Forelimb muscle (tissue), 1 donor: Measurements from ENCODE around the gene TUBB3. TPM values are rescaled to one million over a fixed set of nuclear protein-coding genes. Genes with fewer than 3 reads are reported as not detected.
"Not testable (repeated sequence)": the region's sequence is repeated elsewhere in the genome, so short reads cannot be mapped to it uniquely, and the experiment has no call there.

ENCODE experiments used
- DNase-seq: peaks from one replicate; pipeline ENCODE4 v3.0.0-alpha.2; 2013; ENCODE audit warnings: low read depth
- polyA plus RNA-seq: library from polyadenylated mRNA; unstranded; fragments of 120-200 nt; gene quantifications from one replicate; pipeline ENCODE4 v1.2.1, GENCODE V29; 2013; ENCODE audit not compliant: insufficient read length

Gene TUBB3
- polyA plus RNA-seq, 1 donor: 6.1 TPM

- DNase-seq: no peak
These were observed 5.2 kb upstream of the TUBB3 start for GRCh38 chr16:89917773-89918452.

GRCh38 chr16:89918453-89919347 is 4.4 kb upstream of the TUBB3 start, which contains the start of gene MC1R:
TSS of gene MC1R (plus strand) at chr16:89918862. CDS start at chr16:89919259, 397 bp downstream.
- no peak for DNase-seq

- DNase-seq: no peak
These were observed 3.4 kb upstream of the TUBB3 start for GRCh38 chr16:89919535-89920406.

- DNase-seq: no peak
These were observed 2.4 kb upstream of the TUBB3 start for GRCh38 chr16:89920723-89921122.

- no peak for DNase-seq
These were observed 1.9 kb upstream of the TUBB3 start for GRCh38 chr16:89921131-89921701.

- DNase-seq: no peak
These were observed 1.3 kb upstream of the TUBB3 start for GRCh38 chr16:89921702-89922476.

GRCh38 chr16:89922477-89922883 is 662 bp upstream of the TUBB3 start:
- DNase-seq: no peak

- no peak for DNase-seq
These were observed 626 bp downstream of the TUBB3 start for GRCh38 chr16:89923640-89924296.

GRCh38 chr16:89924297-89924924 is 1.3 kb downstream of the TUBB3 start:
- DNase-seq: no peak

GRCh38 chr16:89924925-89925307 is 1.8 kb downstream of the TUBB3 start:
- DNase-seq: no peak

- no peak for DNase-seq
These were observed 2.5 kb downstream of the TUBB3 start for GRCh38 chr16:89925596-89926079.

- no peak for DNase-seq
These were observed 8.3 kb downstream of the TUBB3 start for GRCh38 chr16:89931305-89931896.

GRCh38 chr16:89931964-89932363 is 8.8 kb downstream of the TUBB3 start:
- no peak for DNase-seq

GRCh38 chr16:89934019-89934418 is 10.9 kb downstream of the TUBB3 start:
- DNase-seq: not testable (repeated sequence)

GRCh38 chr16:89934611-89935553 is 11.7 kb downstream of the TUBB3 start:
- no peak for DNase-seq

GRCh38 chr16:89935620-89936019 is 12.5 kb downstream of the TUBB3 start:
- DNase-seq: not testable (repeated sequence)

- DNase-seq: no peak
These were observed 12.9 kb downstream of the TUBB3 start for GRCh38 chr16:89936034-89936433.

- DNase-seq: no peak
These were observed 13.4 kb downstream of the TUBB3 start for GRCh38 chr16:89936508-89936907.
